CD14-positive monocyte (primary cell): ENCODE data around the gene MIA2. TPM values are rescaled to one million over a fixed set of nuclear protein-coding genes. Genes with fewer than 3 reads are reported as not detected.
A peak's percentile ranks its signal among the peaks of the same experiment; 100 is the strongest.

Experiments
- DNase-seq, 3 donors: peaks; one replicate each; pipeline ENCODE4 v3.0.0-alpha.2; 2011 to 2022
- H2AFZ ChIP-seq: 2 replicates; pipeline ENCODE4 v1.6.0; 2012; ENCODE audit warnings: mild to moderate bottlenecking, low read depth, low read length, inconsistent platforms; ENCODE audit not compliant: insufficient read depth, poor library complexity, severe bottlenecking
- H3K27ac ChIP-seq, 2 donors: 1 replicate in 1 of 2; 2 replicates in 1 of 2; pipeline ENCODE4 v1.5.1; 2012 to 2013; ENCODE audit warnings: low read length in 2 of 2, control low read depth in 1 of 2, inconsistent platforms in 1 of 2, low read depth in 1 of 2, mild to moderate bottlenecking in 1 of 2
- H3K27me3 ChIP-seq, 2 donors: one replicate each; pipeline versions ENCODE4 v1.6.0 to v1.6.1; 2011 to 2013; ENCODE audit warnings: low read length in 2 of 2; ENCODE audit not compliant: control insufficient read depth in 2 of 2, insufficient read depth in 2 of 2
- H3K36me3 ChIP-seq, 2 donors: replicated peaks in 1 of 2; 1 replicate in 1 of 2; 2 replicates in 1 of 2; pipeline versions ENCODE4 v1.5.1 to v1.6.1; 2012 to 2013; ENCODE audit warnings: low read length in 2 of 2, control low read depth in 1 of 2, inconsistent platforms in 1 of 2, mild to moderate bottlenecking in 1 of 2; ENCODE audit not compliant: insufficient read depth in 2 of 2, control insufficient read depth in 1 of 2
- H3K4me1 ChIP-seq, 2 donors: 1 replicate in 1 of 2; 2 replicates in 1 of 2; pipeline versions ENCODE4 v1.5.1 to v1.6.1; 2012 to 2013; ENCODE audit warnings: low read length in 2 of 2, control low read depth in 1 of 2, inconsistent platforms in 1 of 2, mild to moderate bottlenecking in 1 of 2, moderate library complexity in 1 of 2; ENCODE audit not compliant: insufficient read depth in 2 of 2, control insufficient read depth in 1 of 2
- H3K4me2 ChIP-seq: replicated peaks from 2 replicates; pipeline ENCODE3; 2012; ENCODE audit warnings: low read length, moderate library complexity, mild to moderate bottlenecking; ENCODE audit not compliant: poor library complexity, severe bottlenecking; ENCODE audit errors: extremely low read depth
- H3K4me3 ChIP-seq, 3 experiments: fragments of 200-600 bp in 1 of 3; sonication (generic) in 1 of 3; replicated peaks in 1 of 3; 1 replicate in 2 of 3; 2 replicates in 1 of 3; pipeline ENCODE4 v1.5.1; 2011 to 2013; ENCODE audit warnings: low read length in 3 of 3, mild to moderate bottlenecking in 3 of 3, control low read depth in 2 of 3, low read depth in 2 of 3, inconsistent platforms in 1 of 3, moderate library complexity in 1 of 3
- H3K79me2 ChIP-seq: 2 replicates; pipeline ENCODE4 v1.6.0; 2012; ENCODE audit warnings: mild to moderate bottlenecking, control low read depth, inconsistent platforms, low read length, moderate library complexity; ENCODE audit not compliant: insufficient read depth
- H3K9ac ChIP-seq: 2 replicates; pipeline ENCODE4 v1.6.0; 2017; ENCODE audit warnings: low read length, mild to moderate bottlenecking; ENCODE audit not compliant: insufficient read depth, poor library complexity, severe bottlenecking
- H3K9me3 ChIP-seq, 2 donors: replicated peaks in 1 of 2; 1 replicate in 1 of 2; 2 replicates in 1 of 2; pipeline versions ENCODE4 v1.5.1 to v1.6.1; 2012 to 2013; ENCODE audit warnings: low read length in 2 of 2, control low read depth in 1 of 2; ENCODE audit not compliant: control insufficient read depth in 1 of 2, insufficient read depth in 1 of 2
- H4K20me1 ChIP-seq: 2 replicates; pipeline ENCODE4 v1.6.0; 2012; ENCODE audit warnings: mild to moderate bottlenecking, low read length, control low read depth, moderate library complexity; ENCODE audit not compliant: insufficient read depth
- H3K27ac Mint-ChIP-seq, 7 donors: one replicate each; pipeline ENCODE4 v1.8.0; 2020; ENCODE audit warnings: mild to moderate bottlenecking in 7 of 7, mixed read lengths in 7 of 7, moderate library complexity in 6 of 7, inconsistent platforms in 2 of 7
- H3K27me3 Mint-ChIP-seq, 3 donors: one replicate each; pipeline ENCODE4 v1.8.0; 2021 to 2022; ENCODE audit warnings: low read depth in 3 of 3, mild to moderate bottlenecking in 3 of 3, mixed read lengths in 3 of 3, moderate library complexity in 3 of 3, inconsistent platforms in 1 of 3
- H3K36me3 Mint-ChIP-seq, 2 donors: one replicate each; pipeline ENCODE4 v1.8.0; 2020; ENCODE audit warnings: mixed read lengths in 2 of 2, inconsistent platforms in 1 of 2, mild to moderate bottlenecking in 1 of 2
- H3K4me1 Mint-ChIP-seq: one replicate; pipeline ENCODE4 v1.8.0; 2020; ENCODE audit warnings: mild to moderate bottlenecking, mixed read lengths
- H3K4me3 Mint-ChIP-seq, 2 donors: one replicate each; pipeline ENCODE4 v1.8.0; 2020; ENCODE audit warnings: mild to moderate bottlenecking in 2 of 2, mixed read lengths in 2 of 2, moderate library complexity in 1 of 2
- H3K9me3 Mint-ChIP-seq, 7 donors: one replicate each; pipeline ENCODE4 v1.8.0; 2020 to 2022; ENCODE audit warnings: mixed read lengths in 7 of 7, mild to moderate bottlenecking in 6 of 7, moderate library complexity in 6 of 7, inconsistent platforms in 2 of 7
- WGBS: methylation state at CpG from one replicate; pipeline ENCODE4 v1.1.5; 2013; ENCODE audit warnings: missing lambda C conversion rate; ENCODE audit not compliant: insufficient coverage; 5-methylcytosine and 5-hydroxymethylcytosine counted together
- intact Hi-C, 2 donors: fragments of 100-400 bp; cut with micrococcal nuclease; formaldehyde crosslinking; loops; one replicate each; pipeline versions ENCODE4 v1.15.0 to v1.15.1; 2023
- polyA plus RNA-seq, 3 donors: library from polyadenylated mRNA; depleted of rRNA in 1 of 3; unstranded in 2 of 3; stranded (reverse) in 1 of 3; fragments of 300-500 nt in 2 of 3; fragments of >200 nt in 1 of 3; fragmentation: Illumina TruSeq in 2 of 3; gene quantifications; 1 replicate in 2 of 3; 2 replicates in 1 of 3; pipeline ENCODE4 v1.2.3, GENCODE V29; 2012 to 2021
- TF ChIP-seq, protein P1 (sequence below): fragments of 200-600 bp; IDR thresholded peaks from one replicate; pipeline ENCODE4 v1.8.0; 2022; ENCODE audit warnings: antibody characterized with exemption, mild to moderate bottlenecking

MIA2 gene
- polyA plus RNA-seq, 3 donors = 19.1 to 24.6 (median 20.0) TPM

DNA sequence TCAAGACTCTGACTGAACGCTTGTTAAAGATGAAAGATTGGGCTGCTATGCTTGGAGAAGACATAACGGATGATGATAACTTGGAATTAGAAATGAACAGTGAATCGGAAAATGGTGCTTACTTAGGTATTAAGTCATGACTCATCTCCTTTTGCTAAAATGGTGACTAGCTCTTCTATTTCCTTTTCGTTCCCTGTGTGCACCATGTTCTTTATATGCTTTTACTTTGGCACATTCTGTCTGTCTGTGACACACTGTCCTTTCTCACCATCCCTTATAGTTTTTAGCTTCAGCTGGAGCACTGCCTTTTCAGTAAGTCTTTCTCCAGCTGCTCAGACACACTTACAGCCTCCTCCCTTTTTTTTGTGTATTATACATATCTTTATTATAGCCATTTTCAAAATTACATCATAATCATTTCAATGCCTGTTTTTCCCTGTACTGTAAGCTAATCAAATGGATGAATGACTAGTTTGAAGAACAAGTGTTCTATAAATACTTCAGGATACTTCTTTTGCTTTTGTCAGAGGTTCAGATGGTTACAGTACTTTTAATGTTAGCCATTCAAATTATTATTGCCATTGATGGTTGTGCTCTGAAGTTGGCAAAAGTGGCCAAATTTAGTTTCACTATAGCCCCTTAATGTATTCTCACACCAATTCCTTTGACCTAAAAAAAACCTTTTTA lies 68.6 kb downstream of the MIA2 start:
- no peak overlapping the region for H3K27ac ChIP-seq

DNA sequence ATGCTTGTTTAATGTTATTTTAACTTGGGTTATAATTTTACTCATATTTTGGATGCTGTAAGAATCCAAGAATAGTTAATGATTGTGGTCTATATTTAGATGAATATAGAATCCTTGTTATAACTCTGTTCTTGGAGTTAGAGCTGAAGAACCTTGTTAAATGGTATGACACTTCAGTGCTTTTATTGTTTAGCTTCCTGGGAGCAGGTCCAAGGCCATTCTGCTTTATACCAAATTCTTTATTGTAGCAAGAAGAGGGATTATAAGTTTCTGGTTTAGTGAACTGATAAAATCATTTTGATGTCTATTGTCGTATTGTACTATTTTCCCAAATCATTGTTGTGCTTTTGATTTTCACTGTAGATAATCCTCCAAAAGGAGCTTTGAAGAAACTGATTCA lies 69.4 kb downstream of the MIA2 start:
- no peaks in the 10 kb centered on the region for H3K79me2 ChIP-seq
- Mint-ChIP-seq H3K27me3 (no peaks in the 10 kb centered on the region), H3K4me3 (no peak overlapping the region), H3K36me3 (peaks cover 62 to 77% of the 10 kb centered on the region in 2 donors), H3K9me3 (no peaks in the 10 kb centered on the region), H3K4me1 (no peaks in the 10 kb centered on the region), H3K27ac (no peak overlapping the region)
- TF ChIP-seq, protein P1, sequence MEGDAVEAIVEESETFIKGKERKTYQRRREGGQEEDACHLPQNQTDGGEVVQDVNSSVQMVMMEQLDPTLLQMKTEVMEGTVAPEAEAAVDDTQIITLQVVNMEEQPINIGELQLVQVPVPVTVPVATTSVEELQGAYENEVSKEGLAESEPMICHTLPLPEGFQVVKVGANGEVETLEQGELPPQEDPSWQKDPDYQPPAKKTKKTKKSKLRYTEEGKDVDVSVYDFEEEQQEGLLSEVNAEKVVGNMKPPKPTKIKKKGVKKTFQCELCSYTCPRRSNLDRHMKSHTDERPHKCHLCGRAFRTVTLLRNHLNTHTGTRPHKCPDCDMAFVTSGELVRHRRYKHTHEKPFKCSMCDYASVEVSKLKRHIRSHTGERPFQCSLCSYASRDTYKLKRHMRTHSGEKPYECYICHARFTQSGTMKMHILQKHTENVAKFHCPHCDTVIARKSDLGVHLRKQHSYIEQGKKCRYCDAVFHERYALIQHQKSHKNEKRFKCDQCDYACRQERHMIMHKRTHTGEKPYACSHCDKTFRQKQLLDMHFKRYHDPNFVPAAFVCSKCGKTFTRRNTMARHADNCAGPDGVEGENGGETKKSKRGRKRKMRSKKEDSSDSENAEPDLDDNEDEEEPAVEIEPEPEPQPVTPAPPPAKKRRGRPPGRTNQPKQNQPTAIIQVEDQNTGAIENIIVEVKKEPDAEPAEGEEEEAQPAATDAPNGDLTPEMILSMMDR = no peak
- no CpG with 5 or more reads among the region's 1 CpG for WGBS
- no peak overlapping the region for H3K9ac ChIP-seq
- H3K4me1 ChIP-seq = no peaks in the 10 kb centered on the region
- no peak overlapping the region for H3K4me2 ChIP-seq
- H3K9me3 ChIP-seq = no peaks in the 10 kb centered on the region
- intact Hi-C loops = no loop called here
- no peak overlapping the region for H3K4me3 ChIP-seq
- no peak for DNase-seq
- H2AFZ ChIP-seq = no peak overlapping the region
- H3K27me3 ChIP-seq = no peaks in the 10 kb centered on the region
- no peak overlapping the region for H3K27ac ChIP-seq
- peaks cover 68 to 81% of the 10 kb centered on the region in 2 donors for H3K36me3 ChIP-seq
- H4K20me1 ChIP-seq = no peaks in the 10 kb centered on the region

More for the DNA sequence above, 68.6 kb downstream of the MIA2 start:
- no peaks in the 10 kb centered on the region for H4K20me1 ChIP-seq
- Mint-ChIP-seq H3K36me3 (peaks cover 68 to 82% of the 10 kb centered on the region in 2 donors), H3K4me3 (no peak overlapping the region), H3K4me1 (no peaks in the 10 kb centered on the region), H3K27me3 (no peaks in the 10 kb centered on the region), H3K27ac (peak overlapping the region in 2 of 7 donors; percentile 2 to 6), H3K9me3 (no peaks in the 10 kb centered on the region)
- TF ChIP-seq, protein P1 = no peak
- no peaks in the 10 kb centered on the region for H3K79me2 ChIP-seq
- no peaks in the 10 kb centered on the region for H3K9me3 ChIP-seq
- H2AFZ ChIP-seq = no peak overlapping the region
- H3K4me1 ChIP-seq = no peaks in the 10 kb centered on the region
- H3K36me3 ChIP-seq = peaks cover 66 to 82% of the 10 kb centered on the region in 2 donors
- no peak overlapping the region for H3K4me2 ChIP-seq
- no peak for DNase-seq
- H3K27me3 ChIP-seq = no peaks in the 10 kb centered on the region
- no peak overlapping the region for H3K4me3 ChIP-seq
- WGBS = no CpG with 5 or more reads among the region's 4 CpGs
- no peak overlapping the region for H3K9ac ChIP-seq
- intact Hi-C loops = no loop called here
